Adrenal gland (tissue), 12 donors: ENCODE results near the gene RPS6KC1. TPM values are rescaled to one million over a fixed set of nuclear protein-coding genes. Genes with fewer than 3 reads are reported as not detected.

Experiments
- DNase-seq, 7 donors: peaks; one replicate each; pipeline ENCODE4 v3.0.0-alpha.2; 2019 to 2020
- H3K27ac ChIP-seq, 5 donors: fragments of 200-600 bp; sonication (generic) in 4 of 5; 1 replicate in 3 of 5; 2 replicates in 2 of 5; pipeline versions ENCODE4 v1.5.1 to v1.8.0; 2016 to 2020; ENCODE audit warnings: mild to moderate bottlenecking in 1 of 5
- H3K27me3 ChIP-seq: fragments of 200-600 bp; 2 replicates; pipeline ENCODE4 v1.8.0; 2021
- H3K36me3 ChIP-seq, 2 donors: fragments of 200-600 bp; replicated peaks in 1 of 2; 1 replicate in 1 of 2; 2 replicates in 1 of 2; pipeline versions ENCODE4 v1.5.1 to v1.8.0; 2018 to 2022
- H3K4me1 ChIP-seq, 2 donors: fragments of 200-600 bp; replicated peaks in 1 of 2; 1 replicate in 1 of 2; 2 replicates in 1 of 2; pipeline versions ENCODE4 v1.5.1 to v1.8.0; 2018 to 2021
- H3K4me3 ChIP-seq, 4 donors: fragments of 200-600 bp; sonication (generic) in 3 of 4; one replicate each; pipeline ENCODE4 v1.5.1; 2016 to 2018
- H3K9me3 ChIP-seq, 3 donors: fragments of 200-600 bp; sonication (generic) in 1 of 3; replicated peaks in 1 of 3; 1 replicate in 2 of 3; 2 replicates in 1 of 3; pipeline versions ENCODE4 v1.5.1 to v1.8.0; 2016 to 2021
- CTCF ChIP-seq, 6 experiments: fragments of 450-650 bp in 4 of 6; fragments of 200-600 bp in 2 of 6; sonication (generic) in 1 of 6; IDR thresholded peaks; 1 replicate in 5 of 6; 2 replicates in 1 of 6; pipeline versions ENCODE4 v1.5.1 to v1.8.0; 2016 to 2021; ENCODE audit warnings: antibody characterized with exemption in 6 of 6, mild to moderate bottlenecking in 2 of 6, moderate library complexity in 1 of 6
- POLR2A ChIP-seq, 2 donors: fragments of 450-650 bp; IDR thresholded peaks; one replicate each; pipeline ENCODE4 v1.6.1; 2017; ENCODE audit warnings: antibody characterized with exemption in 2 of 2, mild to moderate bottlenecking in 2 of 2, moderate library complexity in 1 of 2
- WGBS, 4 donors: extraction: QIAGEN DNeasy Blood & Tissue Kit in 2 of 4; methylation state at CpG; one replicate each; pipeline versions ENCODE4 v1.1.5 to v1.1.7; 2013 to 2017; 5-methylcytosine and 5-hydroxymethylcytosine counted together
- intact Hi-C, 2 donors: fragments of 100-400 bp; cut with DNase I; formaldehyde crosslinking; loops; one replicate each; pipeline versions ENCODE4 v1.14.1 to v1.15.0; 2022 to 2023
- polyA plus RNA-seq, 3 donors: library from polyadenylated mRNA; stranded (reverse); fragments of 200-250 nt in 2 of 3; fragments of 350-450 nt in 1 of 3; fragmentation: Illumina TruSeq in 1 of 3; extraction: RNeasy Lipid Tissue Mini Kit (QIAGEN cat#74804) in 1 of 3; gene quantifications; one replicate each; pipeline ENCODE4 v1.2.3, GENCODE V29; 2013 to 2014
- total RNA-seq, 9 donors: library from RNA; depleted of rRNA in 4 of 9; stranded (reverse); fragments of >200 nt in 4 of 9; fragments of 120-200 nt in 1 of 9; fragmentation: NEBNext Ultra II Directional in 1 of 9; extraction: Animal tissue kit (Norgen Biotek cat#: 25700) in 1 of 9; gene quantifications; one replicate each; pipeline versions ENCODE4 v1.1.0 to v1.2.4, GENCODE V29; 2013 to 2023
- donor health status: healthy with polysubstance abuse.
- donor health status: Bipolar disorder and iron deficiency.
- donor health status: DM: yes; HTN: yes; CAD: no.
- donor health status: DM: no; HTN: no; CAD: no.
- donor health status: DM: no; HTN: no; CAD: no.
- donor health status: DM: yes; HTN: yes; CAD: no.

Gene RPS6KC1
- total and polyA plus RNA-seq, 12 donors = 7.6 to 67.2 (median 26.2) TPM

- DNase-seq = no peak
- intact Hi-C loops = no loop called here
- no peak overlapping the region for H3K27ac ChIP-seq
- no peaks in the 10 kb centered on the region for H3K4me1 ChIP-seq
- H3K9me3 ChIP-seq = no peaks in the 10 kb centered on the region
- no peaks in the 10 kb centered on the region for H3K27me3 ChIP-seq
- H3K4me3 ChIP-seq = no peak overlapping the region
- WGBS, 4 donors = 45 to 63% (median 50%) methylated on average over 3 of the region's 3 CpGs
- H3K36me3 ChIP-seq = no peaks in the 10 kb centered on the region
- no peak for TF ChIP-seq CTCF (IDR thresholded peaks at IDR 0.05)
- TF ChIP-seq POLR2A (IDR thresholded peaks at IDR 0.05) = no peak
Observed at GRCh38 chr1:213166852-213167251, 115.8 kb downstream of the RPS6KC1 start.

DNA sequence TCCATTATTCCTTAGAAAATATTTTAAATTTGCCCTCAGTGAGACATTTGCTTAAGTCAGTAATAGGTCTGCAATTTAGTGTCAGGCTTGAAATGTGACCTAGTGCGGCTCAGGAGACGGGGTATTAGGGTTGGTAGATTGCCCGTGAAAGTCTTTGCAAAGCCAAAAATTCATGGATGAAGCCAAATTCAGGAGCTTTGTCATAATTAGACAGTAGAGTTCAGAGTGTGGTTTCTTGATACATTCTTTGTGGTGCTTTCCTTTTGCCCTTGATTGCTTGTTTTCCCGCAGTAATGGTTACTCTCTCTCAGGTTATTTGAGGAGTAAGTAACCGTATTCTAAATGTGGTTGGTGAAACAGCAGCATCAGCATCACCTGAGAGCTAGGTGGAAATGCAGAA, 120.7 kb downstream of the RPS6KC1 start:
- no peak for TF ChIP-seq CTCF (IDR thresholded peaks at IDR 0.05)
- WGBS, 4 donors = 95 to 97% (median 96%) methylated on average over 5 of the region's 5 CpGs
- Histone ChIP-seq H3K9me3 (no peaks in the 10 kb centered on the region), H3K4me3 (no peak overlapping the region), H3K4me1 (no peaks in the 10 kb centered on the region), H3K27ac (no peak overlapping the region), H3K27me3 (no peaks in the 10 kb centered on the region), H3K36me3 (no peaks in the 10 kb centered on the region)
- intact Hi-C loops = no loop called here
- no peak for DNase-seq

DNA sequence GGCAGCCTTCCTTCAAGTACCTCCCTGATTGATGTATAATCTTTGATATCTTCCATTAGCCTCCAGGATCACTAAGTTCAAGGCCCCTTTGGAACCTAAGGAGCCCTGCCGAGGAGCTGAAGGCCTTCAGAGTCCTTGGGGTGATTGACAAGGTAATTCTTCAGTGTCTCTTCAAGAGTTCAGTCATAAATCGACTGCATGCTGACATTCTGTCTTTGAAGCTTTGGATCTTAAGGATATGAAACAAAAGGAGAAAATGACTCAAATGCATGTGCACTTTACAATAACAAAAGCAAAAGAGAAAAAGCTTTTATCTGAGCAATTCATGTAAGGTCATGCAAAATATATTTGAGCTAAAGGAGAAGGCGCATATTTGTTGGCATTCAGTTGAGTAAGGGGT, 125.3 kb downstream of the RPS6KC1 start:
- no peak for DNase-seq
- 66 to 73% (median 68%) methylated on average over 3 of the region's 3 CpGs for WGBS, 4 donors
- Histone ChIP-seq H3K4me1 (no peaks in the 10 kb centered on the region), H3K36me3 (no peaks in the 10 kb centered on the region), H3K27ac (no peak overlapping the region), H3K4me3 (no peak overlapping the region), H3K9me3 (no peaks in the 10 kb centered on the region), H3K27me3 (no peaks in the 10 kb centered on the region)
- intact Hi-C loops = no loop called here
- TF ChIP-seq POLR2A (IDR thresholded peaks at IDR 0.05) (no peak), CTCF (IDR thresholded peaks at IDR 0.05) (no peak)

DNA sequence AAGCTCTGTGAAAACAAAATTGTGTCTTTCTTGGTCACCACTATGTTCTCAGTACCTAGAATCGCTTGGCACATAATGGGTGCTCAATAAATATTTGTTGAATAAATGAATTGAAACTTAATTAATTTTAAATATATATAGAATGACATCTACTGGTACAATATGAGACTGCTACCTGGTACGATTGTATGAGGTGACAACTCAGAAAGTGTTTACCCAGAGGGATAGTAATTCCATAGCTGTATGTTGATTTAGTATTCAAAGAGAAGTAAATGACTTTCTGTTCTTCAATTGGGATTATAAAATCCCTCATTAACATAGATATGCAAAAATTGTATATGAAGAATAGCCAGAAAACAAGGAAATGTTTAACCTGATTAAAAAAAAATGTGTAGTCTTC, 128.7 kb downstream of the RPS6KC1 start:
- H3K4me3 ChIP-seq = no peak overlapping the region
- intact Hi-C loops = no loop called here
- H3K9me3 ChIP-seq = no peaks in the 10 kb centered on the region
- TF ChIP-seq CTCF (IDR thresholded peaks at IDR 0.05) = no peak
- TF ChIP-seq POLR2A (IDR thresholded peaks at IDR 0.05) = no peak
- WGBS, 4 donors = 91 to 98% (median 97%) methylated on average over 2 of the region's 2 CpGs
- H3K27ac ChIP-seq = no peak overlapping the region
- no peaks in the 10 kb centered on the region for H3K4me1 ChIP-seq
- no peaks in the 10 kb centered on the region for H3K27me3 ChIP-seq
- no peak for DNase-seq
- H3K36me3 ChIP-seq = no peaks in the 10 kb centered on the region
